GM12874 (cell line): ENCODE results near the gene HS3ST4.

Source experiments
- CTCF ChIP-seq: IDR thresholded peaks from 2 replicates; pipeline ENCODE4 v1.5.1; 2011; ENCODE audit warnings: low read depth, mild to moderate bottlenecking, control low read depth, low read length, moderate library complexity; ENCODE audit not compliant: insufficient read depth

Gene HS3ST4

GRCh38 chr16:25734430-25735385 lies 42.9 kb downstream of the HS3ST4 start:
- TF ChIP-seq CTCF, result no peak

- no peak for TF ChIP-seq CTCF
These were observed 43.9 kb downstream of the HS3ST4 start for GRCh38 chr16:25735645-25736044.

- no peak for TF ChIP-seq CTCF
These were observed 55.5 kb downstream of the HS3ST4 start for GRCh38 chr16:25747160-25747758.

GRCh38 chr16:25748092-25748654 lies 56.4 kb downstream of the HS3ST4 start:
- TF ChIP-seq CTCF, result no peak

GRCh38 chr16:25750488-25751216 lies 58.9 kb downstream of the HS3ST4 start:
- no peak for TF ChIP-seq CTCF

GRCh38 chr16:25751230-25751835 lies 59.6 kb downstream of the HS3ST4 start:
- no peak for TF ChIP-seq CTCF

- no peak for TF ChIP-seq CTCF
These were observed 72.7 kb downstream of the HS3ST4 start for GRCh38 chr16:25764466-25764865.
